Measurements from ENCODE around the gene REL.

- TF ChIP-seq POLR2A (IDR thresholded peaks at IDR 0.05) = no peak
- TF ChIP-seq CTCF (IDR thresholded peaks at IDR 0.05) = no peak
- no peak for TF ChIP-seq EP300 (IDR thresholded peaks at IDR 0.05)
Measured at GRCh38 chr2:60891180-60891579, 9.8 kb downstream of the REL start.

Measured in tibial nerve (tissue), 4 donors.